ENCODE measurements around the gene CENPX.
"Not testable (repeated sequence)": the region's sequence is repeated elsewhere in the genome, so short reads cannot be mapped to it uniquely, and the experiment has no call there.

CENPX gene

GRCh38 chr17:82038796-82039409 is 16.2 kb upstream of the CENPX start:
- DNase-seq, result not testable (repeated sequence)

- DNase-seq, result no peak
These were observed 15.2 kb upstream of the CENPX start for GRCh38 chr17:82037889-82038195.

GRCh38 chr17:82037092-82037888 is 14.6 kb upstream of the CENPX start, which contains the start of gene DCXR:
DCXR (minus strand) TSS chr17:82037697; CDS start chr17:82037682, 15 bp downstream.
- peak; percentile 95 for DNase-seq

GRCh38 chr17:82036634-82037091 is 14.0 kb upstream of the CENPX start:
- no peak for DNase-seq

GRCh38 chr17:82035956-82036633 is 13.4 kb upstream of the CENPX start:
- no peak for DNase-seq

GRCh38 chr17:82035488-82035887 is 12.8 kb upstream of the CENPX start:
- DNase-seq, result no peak

- DNase-seq, result no peak
These were observed 11.8 kb upstream of the CENPX start for GRCh38 chr17:82034371-82035011.

GRCh38 chr17:82033359-82034085 is 10.8 kb upstream of the CENPX start:
- DNase-seq, result no peak

GRCh38 chr17:82031885-82032627 is 9.4 kb upstream of the CENPX start:
- DNase-seq, result no peak

- DNase-seq, result peak; percentile 25
These were observed 8.7 kb upstream of the CENPX start, which contains the start of gene RAC3 for GRCh38 chr17:82031303-82031884. RAC3 (plus strand) TSS chr17:82031678; CDS start chr17:82031762, 84 bp downstream.

GRCh38 chr17:82030470-82031302 is 8.0 kb upstream of the CENPX start:
- DNase-seq, result peak; percentile 60

GRCh38 chr17:82029990-82030469 is 7.4 kb upstream of the CENPX start:
- no peak for DNase-seq

- DNase-seq, result peak; percentile 33
These were observed 6.7 kb upstream of the CENPX start for GRCh38 chr17:82029391-82029790.

- DNase-seq, result no peak
These were observed 6.3 kb upstream of the CENPX start for GRCh38 chr17:82028966-82029365.

- DNase-seq, result no peak
These were observed 5.6 kb upstream of the CENPX start for GRCh38 chr17:82028246-82028645.

- DNase-seq, result no peak
These were observed 2.9 kb upstream of the CENPX start for GRCh38 chr17:82025401-82026107.

GRCh38 chr17:82024859-82025258 is 2.2 kb upstream of the CENPX start:
- DNase-seq, result no peak

- peak; percentile 51 for DNase-seq
These were observed 966 bp upstream of the CENPX start for GRCh38 chr17:82023447-82024241.

- DNase-seq, result peak; percentile 100
These were observed 336 bp upstream of the CENPX start, which contains the start of gene LRRC45 for GRCh38 chr17:82022981-82023446. LRRC45 (plus strand) TSS chr17:82023305; CDS start chr17:82023644, 339 bp downstream.
